ENCODE data around the gene LAMA4. TPM values are rescaled to one million over a fixed set of nuclear protein-coding genes. Genes with fewer than 3 reads are reported as not detected.

Gene LAMA4
- polyA plus RNA-seq, 1 donor from 2014 or later = 0.69 TPM

DNA sequence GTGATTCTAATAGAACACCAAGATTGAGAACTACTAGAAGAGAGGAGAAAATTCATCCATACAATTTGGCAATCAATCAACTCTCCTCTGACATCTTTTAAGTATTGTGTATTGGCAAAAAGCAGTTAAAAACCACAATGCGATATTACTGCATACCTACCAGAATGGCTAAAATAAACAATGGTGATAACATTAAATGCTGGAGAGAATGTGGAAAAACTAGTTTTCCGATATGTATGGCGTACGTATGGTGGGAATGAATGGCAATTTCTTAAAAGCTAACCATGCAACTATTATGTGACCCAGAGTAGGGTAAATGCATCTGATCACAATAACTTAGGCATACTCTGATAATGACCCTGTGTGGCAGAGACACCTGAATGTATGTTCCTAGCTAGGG, 29.3 kb upstream of the LAMA4 start:
- H3K27ac ChIP-seq (ENCODE audit: low read length) = no peak overlapping the region

DNA sequence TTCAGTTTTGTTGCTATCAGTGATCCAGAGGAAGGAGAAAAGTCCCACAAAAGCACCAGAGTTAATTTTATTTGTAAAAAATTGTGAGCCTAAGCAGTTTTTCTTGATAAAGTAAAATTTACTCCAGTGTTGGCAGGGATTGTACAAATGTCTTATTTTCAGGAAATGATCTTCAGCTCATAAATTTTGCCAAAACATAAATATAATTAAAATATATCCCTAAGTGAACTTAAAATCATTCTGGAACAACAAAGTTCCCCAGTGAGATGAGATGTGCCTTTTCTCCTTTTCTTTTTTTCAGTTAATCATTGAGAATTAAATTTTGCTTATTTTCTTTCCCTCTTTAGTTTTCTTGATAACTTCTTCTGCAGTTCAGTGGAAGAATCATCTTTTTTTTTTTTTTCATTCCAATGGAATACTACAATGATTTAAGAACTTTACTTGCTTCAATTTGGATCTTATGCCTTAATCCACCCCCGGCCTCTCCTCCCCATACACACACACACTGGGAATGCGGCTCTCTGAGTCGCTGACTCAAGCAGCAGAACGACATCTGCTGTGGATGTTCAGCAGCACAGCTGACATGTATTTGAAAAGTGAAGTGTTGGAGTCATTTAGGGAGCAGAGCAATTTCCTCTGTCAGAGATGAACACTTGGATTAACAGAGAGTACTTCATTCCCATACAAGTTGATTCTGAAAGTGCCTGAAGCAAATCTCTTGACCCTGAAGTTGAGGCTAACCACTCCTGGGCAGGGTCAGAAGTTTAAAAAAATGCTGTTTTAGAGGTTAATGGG, 27.7 kb upstream of the LAMA4 start:
- no peak overlapping the region for H3K27ac ChIP-seq (ENCODE audit: low read length)
- no peaks in the 10 kb centered on the region for H3K79me2 ChIP-seq (replicated peaks; ENCODE audit: insufficient read depth, low read length)
- no peaks in the 10 kb centered on the region for H3K9me2 ChIP-seq (ENCODE audit: insufficient read depth, low read length)
- no peaks in the 10 kb centered on the region for H3K36me3 ChIP-seq (ENCODE audit: insufficient read depth, low read length)
- TF ChIP-seq SMC3 (conservative IDR thresholded peaks at IDR 0.05; ENCODE audit: poor library complexity) (peak; percentile 70), EZH2 (IDR thresholded peaks at IDR 0.05; ENCODE audit: borderline replicate concordance, insufficient read depth, low read length, poor library complexity, severe bottlenecking) (no peak), POLR2AphosphoS5 (IDR thresholded peaks at IDR 0.05) (peak; percentile 74), TAF1 (IDR thresholded peaks at IDR 0.05; ENCODE audit: low read depth) (no peak), EP300 (conservative IDR thresholded peaks at IDR 0.05; ENCODE audit: poor library complexity, severe bottlenecking) (peak; percentile 78), RAD21 (conservative IDR thresholded peaks at IDR 0.05) (peak; percentile 65)
- TF ChIP-seq, protein P1, sequence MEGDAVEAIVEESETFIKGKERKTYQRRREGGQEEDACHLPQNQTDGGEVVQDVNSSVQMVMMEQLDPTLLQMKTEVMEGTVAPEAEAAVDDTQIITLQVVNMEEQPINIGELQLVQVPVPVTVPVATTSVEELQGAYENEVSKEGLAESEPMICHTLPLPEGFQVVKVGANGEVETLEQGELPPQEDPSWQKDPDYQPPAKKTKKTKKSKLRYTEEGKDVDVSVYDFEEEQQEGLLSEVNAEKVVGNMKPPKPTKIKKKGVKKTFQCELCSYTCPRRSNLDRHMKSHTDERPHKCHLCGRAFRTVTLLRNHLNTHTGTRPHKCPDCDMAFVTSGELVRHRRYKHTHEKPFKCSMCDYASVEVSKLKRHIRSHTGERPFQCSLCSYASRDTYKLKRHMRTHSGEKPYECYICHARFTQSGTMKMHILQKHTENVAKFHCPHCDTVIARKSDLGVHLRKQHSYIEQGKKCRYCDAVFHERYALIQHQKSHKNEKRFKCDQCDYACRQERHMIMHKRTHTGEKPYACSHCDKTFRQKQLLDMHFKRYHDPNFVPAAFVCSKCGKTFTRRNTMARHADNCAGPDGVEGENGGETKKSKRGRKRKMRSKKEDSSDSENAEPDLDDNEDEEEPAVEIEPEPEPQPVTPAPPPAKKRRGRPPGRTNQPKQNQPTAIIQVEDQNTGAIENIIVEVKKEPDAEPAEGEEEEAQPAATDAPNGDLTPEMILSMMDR (IDR thresholded peaks at IDR 0.05; ENCODE audit: poor library complexity, severe bottlenecking) = peak; percentile 67
- TF ChIP-seq, protein P2, sequence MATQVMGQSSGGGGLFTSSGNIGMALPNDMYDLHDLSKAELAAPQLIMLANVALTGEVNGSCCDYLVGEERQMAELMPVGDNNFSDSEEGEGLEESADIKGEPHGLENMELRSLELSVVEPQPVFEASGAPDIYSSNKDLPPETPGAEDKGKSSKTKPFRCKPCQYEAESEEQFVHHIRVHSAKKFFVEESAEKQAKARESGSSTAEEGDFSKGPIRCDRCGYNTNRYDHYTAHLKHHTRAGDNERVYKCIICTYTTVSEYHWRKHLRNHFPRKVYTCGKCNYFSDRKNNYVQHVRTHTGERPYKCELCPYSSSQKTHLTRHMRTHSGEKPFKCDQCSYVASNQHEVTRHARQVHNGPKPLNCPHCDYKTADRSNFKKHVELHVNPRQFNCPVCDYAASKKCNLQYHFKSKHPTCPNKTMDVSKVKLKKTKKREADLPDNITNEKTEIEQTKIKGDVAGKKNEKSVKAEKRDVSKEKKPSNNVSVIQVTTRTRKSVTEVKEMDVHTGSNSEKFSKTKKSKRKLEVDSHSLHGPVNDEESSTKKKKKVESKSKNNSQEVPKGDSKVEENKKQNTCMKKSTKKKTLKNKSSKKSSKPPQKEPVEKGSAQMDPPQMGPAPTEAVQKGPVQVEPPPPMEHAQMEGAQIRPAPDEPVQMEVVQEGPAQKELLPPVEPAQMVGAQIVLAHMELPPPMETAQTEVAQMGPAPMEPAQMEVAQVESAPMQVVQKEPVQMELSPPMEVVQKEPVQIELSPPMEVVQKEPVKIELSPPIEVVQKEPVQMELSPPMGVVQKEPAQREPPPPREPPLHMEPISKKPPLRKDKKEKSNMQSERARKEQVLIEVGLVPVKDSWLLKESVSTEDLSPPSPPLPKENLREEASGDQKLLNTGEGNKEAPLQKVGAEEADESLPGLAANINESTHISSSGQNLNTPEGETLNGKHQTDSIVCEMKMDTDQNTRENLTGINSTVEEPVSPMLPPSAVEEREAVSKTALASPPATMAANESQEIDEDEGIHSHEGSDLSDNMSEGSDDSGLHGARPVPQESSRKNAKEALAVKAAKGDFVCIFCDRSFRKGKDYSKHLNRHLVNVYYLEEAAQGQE (IDR thresholded peaks at IDR 0.05; ENCODE audit: borderline replicate concordance) = peak; percentile 67
- no peak overlapping the region for H3K9ac ChIP-seq (ENCODE audit: low read length)
- H3K27me3 ChIP-seq (ENCODE audit: insufficient read depth, low read depth, low read length) = no peaks in the 10 kb centered on the region
- no peaks in the 10 kb centered on the region for H3F3A ChIP-seq (ENCODE audit: insufficient read depth, low read length, poor library complexity, severe bottlenecking)
- no peak overlapping the region for H3K4me2 ChIP-seq (ENCODE audit: low read length)
- H2AFZ ChIP-seq (ENCODE audit: low read depth, low read length) = no peak overlapping the region
- H3K9me3 ChIP-seq (ENCODE audit: low read length) = no peaks in the 10 kb centered on the region
- H3K4me3 ChIP-seq (ENCODE audit: low read length) = no peak overlapping the region
- H4K20me1 ChIP-seq (ENCODE audit: insufficient read depth) = no peaks in the 10 kb centered on the region

More for the DNA sequence above, 29.3 kb upstream of the LAMA4 start:
- Histone ChIP-seq H3K4me2 (ENCODE audit: low read length) (no peak overlapping the region), H2AFZ (ENCODE audit: low read depth, low read length) (no peak overlapping the region), H3K9me2 (ENCODE audit: insufficient read depth, low read length) (no peaks in the 10 kb centered on the region), H3K9ac (ENCODE audit: low read length) (no peak overlapping the region), H3K27me3 (ENCODE audit: insufficient read depth, low read depth, low read length) (no peaks in the 10 kb centered on the region), H3K4me3 (ENCODE audit: low read length) (no peak overlapping the region), H3K9me3 (ENCODE audit: low read length) (no peaks in the 10 kb centered on the region), H3F3A (ENCODE audit: insufficient read depth, low read length, poor library complexity, severe bottlenecking) (no peaks in the 10 kb centered on the region), H4K20me1 (ENCODE audit: insufficient read depth) (no peaks in the 10 kb centered on the region), H3K36me3 (ENCODE audit: insufficient read depth, low read length) (no peaks in the 10 kb centered on the region), H3K79me2 (replicated peaks; ENCODE audit: insufficient read depth, low read length) (no peaks in the 10 kb centered on the region)
- TF ChIP-seq TAF1 (IDR thresholded peaks at IDR 0.05; ENCODE audit: low read depth) = no peak
- TF ChIP-seq, protein P2 (IDR thresholded peaks at IDR 0.05; ENCODE audit: borderline replicate concordance) = no peak
- no peak for TF ChIP-seq SMC3 (conservative IDR thresholded peaks at IDR 0.05; ENCODE audit: poor library complexity)
- no peak for TF ChIP-seq EZH2 (IDR thresholded peaks at IDR 0.05; ENCODE audit: borderline replicate concordance, insufficient read depth, low read length, poor library complexity, severe bottlenecking)
- TF ChIP-seq MXI1 (conservative IDR thresholded peaks at IDR 0.05; ENCODE audit: poor library complexity, severe bottlenecking) = no peak
- TF ChIP-seq RAD21 (conservative IDR thresholded peaks at IDR 0.05) = no peak
- TF ChIP-seq POLR2AphosphoS5 (IDR thresholded peaks at IDR 0.05) = no peak
- TF ChIP-seq, protein P1 (IDR thresholded peaks at IDR 0.05; ENCODE audit: poor library complexity, severe bottlenecking) = no peak
- no peak for TF ChIP-seq EP300 (conservative IDR thresholded peaks at IDR 0.05; ENCODE audit: poor library complexity, severe bottlenecking)
